Spleen (tissue), 7 donors: ENCODE data around the gene PLBD2.

Experiments
- POLR2A ChIP-seq, 3 donors: fragments of 450-650 bp; IDR thresholded peaks; one replicate each; pipeline ENCODE4 v1.5.1; 2017; ENCODE audit warnings: antibody characterized with exemption in 3 of 3, mild to moderate bottlenecking in 1 of 3
- POLR2AphosphoS5 ChIP-seq, 3 donors: sonication (generic); formaldehyde crosslinking; IDR thresholded peaks; one replicate each; pipeline ENCODE4 v1.5.1; 2017; ENCODE audit warnings: antibody characterized with exemption in 3 of 3
- TF ChIP-seq, protein P1 (sequence below), 11 experiments: fragments of 200-600 bp in 7 of 11; fragments of 450-650 bp in 4 of 11; sonication (generic) in 4 of 11; IDR thresholded peaks in 8 of 11; conservative IDR thresholded peaks in 3 of 11; 1 replicate in 7 of 11; 2 replicates in 4 of 11; pipeline versions ENCODE4 v1.4.0 to v1.8.0; 2016 to 2021; ENCODE audit warnings: antibody characterized with exemption in 11 of 11, inconsistent platforms in 4 of 11, mild to moderate bottlenecking in 1 of 11
- donor health status: DM: no; HTN: no; CAD: no; lungs with moderate emphysema.
- donor health status: DM: no; HTN: no; CAD: no.
- donor health status: DM: no; HTN: no; CAD: no.

- TF ChIP-seq POLR2A (IDR thresholded peaks at IDR 0.05) = no peak
- TF ChIP-seq, protein P1, sequence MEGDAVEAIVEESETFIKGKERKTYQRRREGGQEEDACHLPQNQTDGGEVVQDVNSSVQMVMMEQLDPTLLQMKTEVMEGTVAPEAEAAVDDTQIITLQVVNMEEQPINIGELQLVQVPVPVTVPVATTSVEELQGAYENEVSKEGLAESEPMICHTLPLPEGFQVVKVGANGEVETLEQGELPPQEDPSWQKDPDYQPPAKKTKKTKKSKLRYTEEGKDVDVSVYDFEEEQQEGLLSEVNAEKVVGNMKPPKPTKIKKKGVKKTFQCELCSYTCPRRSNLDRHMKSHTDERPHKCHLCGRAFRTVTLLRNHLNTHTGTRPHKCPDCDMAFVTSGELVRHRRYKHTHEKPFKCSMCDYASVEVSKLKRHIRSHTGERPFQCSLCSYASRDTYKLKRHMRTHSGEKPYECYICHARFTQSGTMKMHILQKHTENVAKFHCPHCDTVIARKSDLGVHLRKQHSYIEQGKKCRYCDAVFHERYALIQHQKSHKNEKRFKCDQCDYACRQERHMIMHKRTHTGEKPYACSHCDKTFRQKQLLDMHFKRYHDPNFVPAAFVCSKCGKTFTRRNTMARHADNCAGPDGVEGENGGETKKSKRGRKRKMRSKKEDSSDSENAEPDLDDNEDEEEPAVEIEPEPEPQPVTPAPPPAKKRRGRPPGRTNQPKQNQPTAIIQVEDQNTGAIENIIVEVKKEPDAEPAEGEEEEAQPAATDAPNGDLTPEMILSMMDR (IDR thresholded peaks at IDR 0.05 in 8 of 11, conservative IDR thresholded peaks at IDR 0.05 in 3 of 11) = no peak
- no peak for TF ChIP-seq POLR2AphosphoS5 (IDR thresholded peaks at IDR 0.05)
These were observed 41.1 kb downstream of the PLBD2 start for GRCh38 chr12:113399490-113399889.
